Parathyroid adenoma (tissue), 2 donors: Measurements from ENCODE around the gene CCL17.

Source experiments
- H2AFZ ChIP-seq: fragments of 300-600 bp; sonication (generic); one replicate; pipeline ENCODE4 v1.7.0; 2017; ENCODE audit warnings: antibody characterized with exemption, mild to moderate bottlenecking
- H3K27ac ChIP-seq: fragments of 300-600 bp; sonication (generic); one replicate; pipeline ENCODE4 v1.7.0; 2017
- H3K27me3 ChIP-seq: fragments of 300-600 bp; sonication (generic); one replicate; pipeline ENCODE4 v1.7.0; 2017; ENCODE audit warnings: low read length; ENCODE audit not compliant: control insufficient read depth, insufficient read depth
- H3K36me3 ChIP-seq: fragments of 300-600 bp; sonication (generic); one replicate; pipeline ENCODE4 v1.7.0; 2017; ENCODE audit warnings: low read length; ENCODE audit not compliant: control insufficient read depth, insufficient read depth
- H3K4me1 ChIP-seq: fragments of 300-600 bp; sonication (generic); one replicate; pipeline ENCODE4 v1.7.0; 2017; ENCODE audit warnings: control low read depth
- H3K4me2 ChIP-seq: fragments of 300-600 bp; sonication (generic); one replicate; pipeline ENCODE4 v1.7.0; 2017; ENCODE audit warnings: low read length
- H3K4me3 ChIP-seq: fragments of 300-600 bp; sonication (generic); one replicate; pipeline ENCODE4 v1.7.0; 2017; ENCODE audit warnings: low read depth, low read length
- H3K79me2 ChIP-seq: fragments of 300-600 bp; sonication (generic); one replicate; pipeline ENCODE4 v1.7.0; 2017; ENCODE audit warnings: control low read depth
- H3K9ac ChIP-seq: fragments of 300-600 bp; sonication (generic); one replicate; pipeline ENCODE4 v1.7.0; 2017; ENCODE audit warnings: mild to moderate bottlenecking
- H3K9me3 ChIP-seq: fragments of 300-600 bp; sonication (generic); one replicate; pipeline ENCODE4 v1.7.0; 2017; ENCODE audit warnings: low read length; ENCODE audit not compliant: control insufficient read depth
- TF ChIP-seq, protein P1 (sequence below): fragments of 300-600 bp; sonication (generic); IDR thresholded peaks from one replicate; pipeline ENCODE4 v1.7.0; 2017; ENCODE audit warnings: antibody characterized with exemption, mild to moderate bottlenecking
- donor health status: primary hyperparathyroidism.

The CCL17 gene

GRCh38 chr16:57391300-57391699 lies 13.3 kb upstream of the CCL17 start:
- Histone ChIP-seq H3K79me2 (no peaks in the 10 kb centered on the region), H3K27ac (no peak overlapping the region), H3K36me3 (no peaks in the 10 kb centered on the region), H3K4me1 (peaks cover 9% of the 10 kb centered on the region), H3K9ac (no peak overlapping the region), H3K4me3 (no peak overlapping the region), H3K9me3 (no peaks in the 10 kb centered on the region), H2AFZ (no peak overlapping the region), H3K27me3 (no peaks in the 10 kb centered on the region), H3K4me2 (no peak overlapping the region)
- TF ChIP-seq, protein P1, sequence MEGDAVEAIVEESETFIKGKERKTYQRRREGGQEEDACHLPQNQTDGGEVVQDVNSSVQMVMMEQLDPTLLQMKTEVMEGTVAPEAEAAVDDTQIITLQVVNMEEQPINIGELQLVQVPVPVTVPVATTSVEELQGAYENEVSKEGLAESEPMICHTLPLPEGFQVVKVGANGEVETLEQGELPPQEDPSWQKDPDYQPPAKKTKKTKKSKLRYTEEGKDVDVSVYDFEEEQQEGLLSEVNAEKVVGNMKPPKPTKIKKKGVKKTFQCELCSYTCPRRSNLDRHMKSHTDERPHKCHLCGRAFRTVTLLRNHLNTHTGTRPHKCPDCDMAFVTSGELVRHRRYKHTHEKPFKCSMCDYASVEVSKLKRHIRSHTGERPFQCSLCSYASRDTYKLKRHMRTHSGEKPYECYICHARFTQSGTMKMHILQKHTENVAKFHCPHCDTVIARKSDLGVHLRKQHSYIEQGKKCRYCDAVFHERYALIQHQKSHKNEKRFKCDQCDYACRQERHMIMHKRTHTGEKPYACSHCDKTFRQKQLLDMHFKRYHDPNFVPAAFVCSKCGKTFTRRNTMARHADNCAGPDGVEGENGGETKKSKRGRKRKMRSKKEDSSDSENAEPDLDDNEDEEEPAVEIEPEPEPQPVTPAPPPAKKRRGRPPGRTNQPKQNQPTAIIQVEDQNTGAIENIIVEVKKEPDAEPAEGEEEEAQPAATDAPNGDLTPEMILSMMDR: no peak

- H3K4me2 ChIP-seq: no peak overlapping the region
- H3K9me3 ChIP-seq: no peaks in the 10 kb centered on the region
- no peak overlapping the region for H3K9ac ChIP-seq
- H2AFZ ChIP-seq: no peak overlapping the region
- H3K27me3 ChIP-seq: no peaks in the 10 kb centered on the region
- H3K36me3 ChIP-seq: no peaks in the 10 kb centered on the region
- peaks cover 9% of the 10 kb centered on the region for H3K4me1 ChIP-seq
- H3K27ac ChIP-seq: no peak overlapping the region
- H3K4me3 ChIP-seq: no peak overlapping the region
- TF ChIP-seq, protein P1: no peak
- no peaks in the 10 kb centered on the region for H3K79me2 ChIP-seq
These were observed 12.9 kb upstream of the CCL17 start for GRCh38 chr16:57391708-57392107.

- Histone ChIP-seq H3K9me3 (no peaks in the 10 kb centered on the region), H3K4me3 (no peak overlapping the region), H3K9ac (no peak overlapping the region), H2AFZ (no peak overlapping the region), H3K27me3 (no peaks in the 10 kb centered on the region), H3K36me3 (no peaks in the 10 kb centered on the region), H3K4me1 (peaks cover 9% of the 10 kb centered on the region), H3K4me2 (no peak overlapping the region), H3K27ac (no peak overlapping the region), H3K79me2 (no peaks in the 10 kb centered on the region)
- TF ChIP-seq, protein P1: no peak
These were observed 11.9 kb upstream of the CCL17 start for GRCh38 chr16:57392694-57393093.

DNA sequence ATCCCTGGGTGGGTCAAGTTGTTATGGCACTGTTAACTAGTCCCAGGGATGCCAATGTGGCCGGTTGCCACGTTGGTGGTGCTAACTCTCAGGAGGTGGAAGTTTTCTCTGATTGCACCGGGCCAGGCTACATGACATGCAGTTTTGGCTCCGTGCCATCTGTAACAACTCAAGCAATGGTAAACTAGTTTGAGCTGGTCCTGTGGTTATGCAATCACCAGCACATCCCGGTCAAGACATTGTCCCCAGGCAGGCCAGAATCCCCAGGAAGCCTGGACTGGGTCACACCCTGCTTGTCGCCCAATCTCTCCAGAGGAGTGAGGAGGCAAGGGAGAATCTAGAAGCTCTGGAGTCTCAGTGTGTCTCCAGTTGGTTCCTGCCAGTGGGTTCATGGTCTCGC lies 10.1 kb upstream of the CCL17 start:
- peaks cover 9% of the 10 kb centered on the region for H3K4me1 ChIP-seq
- H3K27ac ChIP-seq: no peak overlapping the region
- H3K36me3 ChIP-seq: no peaks in the 10 kb centered on the region

GRCh38 chr16:57395026-57395425 lies 9.5 kb upstream of the CCL17 start:
- Histone ChIP-seq H3K79me2 (no peaks in the 10 kb centered on the region), H3K36me3 (no peaks in the 10 kb centered on the region), H3K4me2 (no peak overlapping the region), H3K27me3 (no peaks in the 10 kb centered on the region), H2AFZ (no peak overlapping the region), H3K9ac (no peak overlapping the region), H3K27ac (no peak overlapping the region), H3K4me1 (peaks cover 9% of the 10 kb centered on the region), H3K4me3 (no peak overlapping the region), H3K9me3 (no peaks in the 10 kb centered on the region)
- TF ChIP-seq, protein P1: no peak

More for the DNA sequence above, 10.1 kb upstream of the CCL17 start:
- Histone ChIP-seq H3K27me3 (no peaks in the 10 kb centered on the region), H3K4me2 (no peak overlapping the region), H2AFZ (peak overlapping the region; percentile 50), H3K9ac (no peak overlapping the region), H3K4me3 (no peak overlapping the region), H3K9me3 (no peaks in the 10 kb centered on the region), H3K79me2 (no peaks in the 10 kb centered on the region)
- TF ChIP-seq, protein P1: no peak
